ENCODE measurements around the gene MTPN.

The MTPN gene

GRCh38 chr7:135925210-135925609 lies 51.9 kb downstream of the MTPN start:
- no peak for DNase-seq (ENCODE audit: low read depth in 3 of 3)

- DNase-seq (ENCODE audit: low read depth in 3 of 3), result no peak
Measured at GRCh38 chr7:135924302-135924701, 52.9 kb downstream of the MTPN start.

- no peak for DNase-seq (ENCODE audit: low read depth in 3 of 3)
Measured at GRCh38 chr7:135922263-135922662, 54.9 kb downstream of the MTPN start.

GRCh38 chr7:135920478-135920877 lies 56.7 kb downstream of the MTPN start:
- DNase-seq (ENCODE audit: low read depth in 3 of 3), result no peak

GRCh38 chr7:135919071-135919841 lies 57.9 kb downstream of the MTPN start:
- no peak for DNase-seq (ENCODE audit: low read depth in 3 of 3)

- DNase-seq (ENCODE audit: low read depth in 3 of 3), result no peak
Measured at GRCh38 chr7:135918134-135918533, 59.0 kb downstream of the MTPN start.

- no peak for DNase-seq (ENCODE audit: low read depth in 3 of 3)
Measured at GRCh38 chr7:135917721-135918120, 59.4 kb downstream of the MTPN start.

GRCh38 chr7:135914346-135914745 lies 62.8 kb downstream of the MTPN start:
- DNase-seq (ENCODE audit: low read depth in 3 of 3), result no peak

GRCh38 chr7:135913404-135913803 lies 63.8 kb downstream of the MTPN start:
- no peak for DNase-seq (ENCODE audit: low read depth in 3 of 3)

GRCh38 chr7:135911099-135911498 lies 66.1 kb downstream of the MTPN start:
- no peak for DNase-seq (ENCODE audit: low read depth in 3 of 3)

- DNase-seq (ENCODE audit: low read depth in 3 of 3), result no peak
Measured at GRCh38 chr7:135910393-135911036, 66.6 kb downstream of the MTPN start.

- no peak for DNase-seq (ENCODE audit: low read depth in 3 of 3)
Measured at GRCh38 chr7:135905858-135906257, 71.3 kb downstream of the MTPN start.

- no peak for DNase-seq (ENCODE audit: low read depth in 3 of 3)
Measured at GRCh38 chr7:135905355-135905754, 71.8 kb downstream of the MTPN start.

GRCh38 chr7:135904282-135904681 lies 72.9 kb downstream of the MTPN start:
- DNase-seq (ENCODE audit: low read depth in 3 of 3), result no peak

- DNase-seq (ENCODE audit: low read depth in 3 of 3), result no peak
Measured at GRCh38 chr7:135901585-135902540, 75.3 kb downstream of the MTPN start.

GRCh38 chr7:135900065-135900546 lies 77.1 kb downstream of the MTPN start:
- no peak for DNase-seq (ENCODE audit: low read depth in 3 of 3)

GRCh38 chr7:135899458-135900064 lies 77.6 kb downstream of the MTPN start:
- no peak for DNase-seq (ENCODE audit: low read depth in 3 of 3)

GRCh38 chr7:135898226-135898625 lies 78.9 kb downstream of the MTPN start:
- no peak for DNase-seq (ENCODE audit: low read depth in 3 of 3)

GRCh38 chr7:135894816-135895215 lies 82.3 kb downstream of the MTPN start:
- DNase-seq (ENCODE audit: low read depth in 3 of 3), result no peak

GRCh38 chr7:135889823-135890222 lies 87.3 kb downstream of the MTPN start:
- no peak for DNase-seq (ENCODE audit: low read depth in 3 of 3)

- DNase-seq (ENCODE audit: low read depth in 3 of 3), result no peak
Measured at GRCh38 chr7:135888740-135889139, 88.4 kb downstream of the MTPN start.

Data from stimulated activated CD4-positive, alpha-beta T cell treated with anti-CD3 and anti-CD28 coated beads, TNF-alpha, amount 100 ng/mL, for 4 hours (primary cell).